Lower lobe of right lung (tissue), 2 donors: ENCODE measurements around the gene TANGO2. TPM values are rescaled to one million over a fixed set of nuclear protein-coding genes. Genes with fewer than 3 reads are reported as not detected.

Experiments used
- ATAC-seq, 2 donors: fragments of 200-7000 bp; cut with Tn5 transposase; one replicate each; pipeline ENCODE4 v1.9.1; 2020 to 2022; ENCODE audit warnings: mild to moderate bottlenecking in 2 of 2, moderate library complexity in 2 of 2
- DNase-seq: peaks from one replicate; pipeline ENCODE4 v3.0.0-alpha.2; 2020
- H3K27ac ChIP-seq: fragments of 200-600 bp; one replicate; pipeline ENCODE4 v1.8.0; 2022
- H3K27me3 ChIP-seq: fragments of 200-600 bp; one replicate; pipeline ENCODE4 v1.8.0; 2022; ENCODE audit warnings: low read depth
- H3K36me3 ChIP-seq: fragments of 200-600 bp; one replicate; pipeline ENCODE4 v1.8.0; 2022; ENCODE audit warnings: mild to moderate bottlenecking
- H3K4me1 ChIP-seq: fragments of 200-600 bp; one replicate; pipeline ENCODE4 v1.8.0; 2022
- H3K4me3 ChIP-seq: fragments of 200-600 bp; one replicate; pipeline ENCODE4 v1.8.0; 2022; ENCODE audit warnings: mild to moderate bottlenecking
- H3K9me3 ChIP-seq: fragments of 200-600 bp; one replicate; pipeline ENCODE4 v1.8.0; 2022
- intact Hi-C: fragments of 100-400 bp; cut with DNase I; formaldehyde crosslinking; loops from one replicate; pipeline ENCODE4 v1.11.0; 2022
- total RNA-seq: library from RNA; stranded (reverse); fragmentation: NEBNext Ultra II Directional; extraction: Animal tissue kit (Norgen Biotek cat#: 25700); gene quantifications from one replicate; pipeline ENCODE4 v1.2.1, GENCODE V29; 2021
- TF ChIP-seq, protein P1 (sequence below): fragments of 200-600 bp; IDR thresholded peaks from one replicate; pipeline ENCODE4 v1.8.0; 2022; ENCODE audit warnings: antibody characterized with exemption, mild to moderate bottlenecking
- donor health status: DM: no; HTN: yes; CAD: no; lungs with severe emphysema.

Gene TANGO2
- total RNA-seq, 1 donor from 2014 or later, result 45.1 TPM

DNA sequence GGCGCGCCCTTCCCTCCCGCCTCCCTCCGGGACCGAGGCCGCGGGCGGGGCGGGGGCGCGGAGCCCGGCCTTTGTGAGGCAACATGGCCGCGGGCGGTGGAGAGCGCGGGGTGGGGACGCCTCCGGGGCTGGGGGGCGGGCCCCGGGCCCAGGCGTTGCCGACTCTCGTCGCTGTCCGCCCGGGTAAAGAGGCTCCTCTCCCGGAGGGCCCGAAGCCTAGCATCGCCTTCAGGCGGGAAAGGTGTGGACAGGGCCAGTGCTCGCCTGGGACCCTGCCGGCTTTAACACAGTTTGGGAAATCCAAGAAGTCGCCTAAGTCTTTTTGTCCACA, 59.5 kb downstream of the TANGO2 start:
- peak; percentile 80 for DNase-seq
- H3K4me1 ChIP-seq, result peaks cover 51% of the 10 kb centered on the region
- peak overlapping the region; percentile 94 for H3K4me3 ChIP-seq
- no peaks in the 10 kb centered on the region for H3K27me3 ChIP-seq
- intact Hi-C loops, result no loop called here
- H3K27ac ChIP-seq, result peak overlapping the region; percentile 80
- no peaks in the 10 kb centered on the region for H3K36me3 ChIP-seq
- no peaks in the 10 kb centered on the region for H3K9me3 ChIP-seq
- TF ChIP-seq, protein P1, sequence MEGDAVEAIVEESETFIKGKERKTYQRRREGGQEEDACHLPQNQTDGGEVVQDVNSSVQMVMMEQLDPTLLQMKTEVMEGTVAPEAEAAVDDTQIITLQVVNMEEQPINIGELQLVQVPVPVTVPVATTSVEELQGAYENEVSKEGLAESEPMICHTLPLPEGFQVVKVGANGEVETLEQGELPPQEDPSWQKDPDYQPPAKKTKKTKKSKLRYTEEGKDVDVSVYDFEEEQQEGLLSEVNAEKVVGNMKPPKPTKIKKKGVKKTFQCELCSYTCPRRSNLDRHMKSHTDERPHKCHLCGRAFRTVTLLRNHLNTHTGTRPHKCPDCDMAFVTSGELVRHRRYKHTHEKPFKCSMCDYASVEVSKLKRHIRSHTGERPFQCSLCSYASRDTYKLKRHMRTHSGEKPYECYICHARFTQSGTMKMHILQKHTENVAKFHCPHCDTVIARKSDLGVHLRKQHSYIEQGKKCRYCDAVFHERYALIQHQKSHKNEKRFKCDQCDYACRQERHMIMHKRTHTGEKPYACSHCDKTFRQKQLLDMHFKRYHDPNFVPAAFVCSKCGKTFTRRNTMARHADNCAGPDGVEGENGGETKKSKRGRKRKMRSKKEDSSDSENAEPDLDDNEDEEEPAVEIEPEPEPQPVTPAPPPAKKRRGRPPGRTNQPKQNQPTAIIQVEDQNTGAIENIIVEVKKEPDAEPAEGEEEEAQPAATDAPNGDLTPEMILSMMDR, result no peak
- ATAC-seq, result peak; percentile 78 to 80

DNA sequence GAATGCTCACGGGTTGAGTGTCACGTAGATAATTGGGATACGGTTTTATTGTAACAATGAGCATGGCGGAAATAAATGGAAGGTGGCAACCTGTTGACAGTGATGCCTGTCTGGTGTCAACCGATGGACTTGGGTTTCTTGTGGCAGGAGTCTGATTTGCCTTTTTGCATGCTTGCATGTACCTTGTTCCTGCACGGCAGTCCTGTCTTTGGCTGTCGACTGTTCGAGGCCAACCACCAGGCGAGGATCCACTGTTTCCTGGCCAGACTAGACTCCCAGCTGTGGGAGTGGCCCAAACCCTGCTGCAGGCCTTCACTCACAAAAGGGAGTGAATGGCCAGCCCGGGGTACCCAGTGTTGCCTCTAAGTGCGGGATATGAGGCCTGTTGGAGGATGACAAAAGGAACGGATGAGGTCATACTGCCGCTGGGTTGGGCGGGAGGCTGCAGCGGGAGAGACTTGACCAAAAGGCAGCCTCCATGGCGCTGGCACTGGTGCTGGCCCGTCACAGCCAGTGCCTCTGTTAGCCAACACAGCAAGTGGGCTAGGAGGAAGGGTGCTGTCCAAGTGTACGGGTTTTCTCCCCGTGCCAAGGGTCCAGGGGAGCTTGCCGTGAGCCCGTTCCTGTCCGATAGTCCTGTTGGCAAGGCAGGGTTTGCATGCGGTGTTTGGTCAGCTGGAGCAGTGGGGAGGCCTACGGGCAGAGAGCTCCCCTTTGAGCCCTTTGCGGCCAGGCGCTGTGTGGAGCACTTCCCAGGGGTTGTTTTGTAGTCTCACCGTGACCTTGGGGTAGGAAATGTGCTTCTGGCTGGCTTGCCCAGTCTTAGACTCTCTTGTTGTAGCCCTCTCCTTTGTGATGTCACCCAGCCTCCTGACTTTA, 60.1 kb downstream of the TANGO2 start:
- H3K4me1 ChIP-seq, result peaks cover 51% of the 10 kb centered on the region
- intact Hi-C loops, result no loop called here
- H3K36me3 ChIP-seq, result peaks cover 5% of the 10 kb centered on the region
- H3K9me3 ChIP-seq, result no peaks in the 10 kb centered on the region
- H3K4me3 ChIP-seq, result peak overlapping the region; percentile 94
- TF ChIP-seq, protein P1, result no peak
- H3K27me3 ChIP-seq, result no peaks in the 10 kb centered on the region
- peak in 1 of 2 donors; percentile 3 for ATAC-seq
- DNase-seq, result peak; percentile 51
- peak overlapping the region; percentile 80 for H3K27ac ChIP-seq

DNA sequence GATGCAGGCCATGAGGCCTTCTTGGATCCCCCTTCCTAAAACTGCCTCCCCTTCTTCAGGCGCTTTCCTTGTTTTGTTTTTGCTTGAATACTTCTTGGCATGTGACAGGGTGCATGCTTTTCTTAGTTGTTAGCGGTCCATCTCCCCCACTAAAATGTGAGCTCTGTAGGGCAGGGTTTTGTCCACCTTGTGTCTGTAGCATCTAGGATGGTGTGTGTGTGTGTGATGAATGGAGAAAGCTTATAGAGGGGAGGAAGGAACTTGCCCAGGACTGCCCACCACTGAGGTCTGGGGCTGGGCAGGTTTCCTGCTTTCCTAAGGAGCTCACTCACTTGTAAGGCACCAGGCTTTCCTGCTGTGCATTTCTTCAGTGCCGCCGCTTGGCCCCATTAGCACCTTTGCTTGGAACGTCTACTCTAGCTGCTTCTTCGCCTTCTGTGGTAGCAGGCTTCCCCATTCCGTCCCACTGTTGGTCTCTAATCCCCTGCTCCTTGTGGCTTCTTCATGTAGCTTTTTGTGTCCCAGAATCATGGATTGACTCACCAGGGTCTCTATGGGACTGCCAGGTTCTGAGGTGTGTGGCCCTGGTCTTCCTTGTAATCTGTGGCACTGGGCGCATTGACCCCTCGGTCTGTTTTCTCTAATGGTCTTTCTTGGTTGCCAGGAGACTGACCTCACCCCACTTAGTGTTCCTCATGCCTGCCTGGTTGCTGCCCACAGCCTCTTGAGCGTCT, 62.4 kb downstream of the TANGO2 start:
- peaks cover 28% of the 10 kb centered on the region for H3K36me3 ChIP-seq
- no peaks in the 10 kb centered on the region for H3K27me3 ChIP-seq
- TF ChIP-seq, protein P1, result no peak
- no peak overlapping the region for H3K4me3 ChIP-seq
- ATAC-seq, result no peak
- no peak overlapping the region for H3K27ac ChIP-seq
- no peaks in the 10 kb centered on the region for H3K9me3 ChIP-seq
- DNase-seq, result peak; percentile 20
- peaks cover 51% of the 10 kb centered on the region for H3K4me1 ChIP-seq
- intact Hi-C loops, result no loop called here

DNA sequence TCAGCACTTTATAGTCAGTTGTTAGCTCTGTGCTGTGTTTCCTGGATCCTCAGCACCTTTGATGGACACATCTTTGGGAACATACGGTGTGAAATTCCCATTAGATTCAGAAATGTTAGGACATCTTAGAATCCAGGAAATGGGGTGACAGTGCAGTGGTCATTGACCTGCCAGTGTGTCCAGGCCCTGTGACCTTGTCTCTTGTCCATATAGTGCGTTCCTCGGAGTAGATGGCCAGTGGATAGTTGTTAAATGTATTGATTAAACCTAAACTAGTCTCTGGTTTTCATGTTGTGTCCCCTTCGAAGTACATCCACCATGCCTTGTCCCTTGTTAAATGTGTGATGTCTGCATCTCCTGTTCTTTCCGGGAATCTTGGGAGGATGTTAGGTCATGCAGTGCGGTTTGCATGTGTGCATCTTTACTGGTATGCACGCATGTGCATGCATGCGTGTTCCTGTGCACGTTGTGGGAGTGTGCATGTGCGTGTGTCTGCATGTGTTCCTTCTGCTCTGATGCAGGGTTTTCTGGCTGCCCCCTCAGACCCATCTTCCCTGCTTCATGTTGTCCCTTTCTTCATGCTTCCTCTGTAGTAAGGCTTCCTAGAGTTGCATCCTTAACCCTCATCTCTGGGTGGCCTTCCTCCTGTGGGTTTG, 63.1 kb downstream of the TANGO2 start:
- no peaks in the 10 kb centered on the region for H3K9me3 ChIP-seq
- ATAC-seq, result no peak
- no peak overlapping the region for H3K27ac ChIP-seq
- no peak overlapping the region for H3K4me3 ChIP-seq
- intact Hi-C loops, result no loop called here
- TF ChIP-seq, protein P1, result no peak
- DNase-seq, result no peak
- H3K27me3 ChIP-seq, result no peaks in the 10 kb centered on the region
- H3K4me1 ChIP-seq, result peaks cover 50% of the 10 kb centered on the region
- H3K36me3 ChIP-seq, result peaks cover 35% of the 10 kb centered on the region

DNA sequence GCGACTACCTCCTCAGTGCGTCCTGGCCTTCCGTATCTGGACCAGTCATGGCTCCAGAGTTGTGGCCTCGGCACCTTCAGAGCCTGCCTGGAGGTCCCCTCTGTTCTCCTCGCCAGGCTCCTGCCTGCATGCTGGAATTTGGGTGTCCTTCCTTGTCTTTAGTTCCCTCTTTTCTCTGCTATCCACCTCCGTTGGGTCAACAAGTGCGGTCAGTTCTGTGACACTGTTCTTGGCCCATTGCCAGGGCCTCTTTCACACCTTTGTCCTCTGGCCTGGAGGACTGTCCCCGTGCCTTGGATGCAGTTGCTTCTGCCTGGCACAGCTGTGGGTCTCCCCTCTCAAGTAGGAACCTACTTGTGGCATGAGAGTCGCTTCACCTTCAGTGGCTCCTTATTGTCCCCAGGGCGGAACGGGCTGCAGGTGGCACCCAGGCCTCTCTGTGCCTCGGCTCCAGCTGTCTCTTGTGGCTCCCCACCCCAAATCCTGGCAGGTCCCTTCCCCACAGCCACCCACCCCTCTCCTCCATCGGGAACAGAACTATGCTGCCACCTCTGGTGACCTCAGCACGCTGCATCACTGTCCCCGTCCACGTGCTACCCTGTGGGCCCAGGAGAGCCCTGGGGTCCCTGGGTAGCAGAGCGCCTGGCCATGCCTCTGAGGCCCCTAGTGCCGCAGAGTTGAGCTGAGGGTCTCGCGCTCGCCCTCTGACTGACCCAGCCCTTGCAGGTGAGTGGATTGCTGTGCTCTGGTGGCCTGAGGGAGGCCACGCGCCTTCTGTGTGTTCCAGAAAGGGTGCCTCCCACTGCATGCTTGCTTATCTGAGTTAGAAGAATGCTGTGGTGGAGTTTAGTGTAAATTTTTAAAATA, 63.9 kb downstream of the TANGO2 start:
- peaks cover 42% of the 10 kb centered on the region for H3K36me3 ChIP-seq
- H3K4me1 ChIP-seq, result peaks cover 45% of the 10 kb centered on the region
- no peaks in the 10 kb centered on the region for H3K27me3 ChIP-seq
- ATAC-seq, result no peak
- H3K27ac ChIP-seq, result no peak overlapping the region
- H3K9me3 ChIP-seq, result no peaks in the 10 kb centered on the region
- TF ChIP-seq, protein P1, result no peak
- no peak overlapping the region for H3K4me3 ChIP-seq
- peak; percentile 45 for DNase-seq
- intact Hi-C loops, result no loop called here
